Endothelial cell (in vitro differentiated cells): Measurements from ENCODE around the gene ANO2. TPM values are rescaled to one million over a fixed set of nuclear protein-coding genes. Genes with fewer than 3 reads are reported as not detected.

Source experiments
- DNase-seq: peaks from one replicate; pipeline ENCODE4 v3.0.0; 2021; ENCODE audit warnings: low spot score
- H3K27ac Mint-ChIP-seq: one replicate; pipeline ENCODE4 v1.8.0; 2021; ENCODE audit warnings: mixed read lengths, inconsistent platforms; ENCODE audit not compliant: unreplicated experiment
- H3K27me3 Mint-ChIP-seq: one replicate; pipeline ENCODE4 v1.8.0; 2021; ENCODE audit warnings: mild to moderate bottlenecking, moderate library complexity, mixed read lengths, inconsistent platforms; ENCODE audit not compliant: unreplicated experiment
- H3K36me3 Mint-ChIP-seq: one replicate; pipeline ENCODE4 v1.8.0; 2021; ENCODE audit warnings: mild to moderate bottlenecking, low read depth, mixed read lengths, inconsistent platforms; ENCODE audit not compliant: unreplicated experiment
- H3K4me1 Mint-ChIP-seq: one replicate; pipeline ENCODE4 v1.8.0; 2021; ENCODE audit warnings: mild to moderate bottlenecking, mixed read lengths, inconsistent platforms; ENCODE audit not compliant: unreplicated experiment
- H3K4me3 Mint-ChIP-seq: one replicate; pipeline ENCODE4 v1.8.0; 2021; ENCODE audit warnings: mild to moderate bottlenecking, mixed read lengths, inconsistent platforms; ENCODE audit not compliant: unreplicated experiment
- H3K9me3 Mint-ChIP-seq: one replicate; pipeline ENCODE4 v1.8.0; 2021; ENCODE audit warnings: mixed read lengths, inconsistent platforms; ENCODE audit not compliant: unreplicated experiment
- CTCF ChIP-seq: fragments of 200-600 bp; sonication (generic); IDR thresholded peaks from one replicate; pipeline ENCODE4 v1.5.0; 2021; ENCODE audit warnings: antibody characterized with exemption; ENCODE audit not compliant: unreplicated experiment
- total RNA-seq: library from RNA; stranded (reverse); fragmentation: NEBNext Ultra II Directional; extraction: Animal tissue kit (Norgen Biotek cat#: 25700); gene quantifications from one replicate; pipeline ENCODE4 v1.2.1, GENCODE V29; 2021; ENCODE audit not compliant: unreplicated experiment

The ANO2 gene
- total RNA-seq, 1 donor from 2014 or later = 4.5 TPM

DNA sequence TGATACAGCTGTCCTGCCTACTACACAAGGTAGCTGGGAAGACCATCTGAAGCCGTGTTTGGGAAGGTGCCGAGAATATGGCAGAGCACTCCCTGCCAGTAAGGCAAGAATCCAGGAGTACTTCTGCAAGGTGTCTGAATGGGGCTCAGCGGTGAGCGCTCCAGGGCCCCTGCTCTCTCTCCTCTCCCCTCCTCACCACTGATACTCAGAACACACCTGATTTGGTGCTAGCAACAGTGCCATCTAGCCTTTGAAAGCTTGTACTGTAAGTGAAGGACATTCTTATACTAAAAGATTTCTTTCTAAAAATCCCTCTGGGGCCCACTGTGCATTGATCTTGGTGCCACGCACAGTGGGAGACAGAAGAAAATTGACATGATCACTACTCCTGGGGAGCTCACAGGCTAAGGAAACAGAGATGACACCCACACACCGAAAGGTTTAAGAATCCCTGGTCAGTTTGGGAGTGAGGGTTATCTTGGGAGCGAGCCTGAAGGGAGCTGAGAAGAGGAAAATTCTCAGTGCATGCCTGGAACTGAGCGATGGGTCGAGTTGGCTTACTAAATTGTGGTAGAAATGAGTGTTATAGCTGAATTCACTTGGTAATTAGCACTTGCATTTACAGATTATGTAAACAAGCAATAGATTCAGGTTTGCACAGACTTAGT, 296.2 kb downstream of the ANO2 start:
- DNase-seq = peak; percentile 27
- no peak overlapping the region for H3K27ac Mint-ChIP-seq
- no peaks in the 10 kb centered on the region for H3K27me3 Mint-ChIP-seq
- no peaks in the 10 kb centered on the region for H3K4me1 Mint-ChIP-seq
- H3K9me3 Mint-ChIP-seq = no peaks in the 10 kb centered on the region
- no peak overlapping the region for H3K4me3 Mint-ChIP-seq
- no peaks in the 10 kb centered on the region for H3K36me3 Mint-ChIP-seq
- peak; percentile 65 for TF ChIP-seq CTCF

- no peak for TF ChIP-seq CTCF
- peaks cover 4% of the 10 kb centered on the region for H3K27me3 Mint-ChIP-seq
- H3K36me3 Mint-ChIP-seq = no peaks in the 10 kb centered on the region
- no peak overlapping the region for H3K27ac Mint-ChIP-seq
- DNase-seq = no peak
- H3K4me3 Mint-ChIP-seq = no peak overlapping the region
- H3K4me1 Mint-ChIP-seq = peaks cover 3% of the 10 kb centered on the region
- no peaks in the 10 kb centered on the region for H3K9me3 Mint-ChIP-seq
Measured at GRCh38 chr12:5643266-5643665, 301.8 kb downstream of the ANO2 start.

DNA sequence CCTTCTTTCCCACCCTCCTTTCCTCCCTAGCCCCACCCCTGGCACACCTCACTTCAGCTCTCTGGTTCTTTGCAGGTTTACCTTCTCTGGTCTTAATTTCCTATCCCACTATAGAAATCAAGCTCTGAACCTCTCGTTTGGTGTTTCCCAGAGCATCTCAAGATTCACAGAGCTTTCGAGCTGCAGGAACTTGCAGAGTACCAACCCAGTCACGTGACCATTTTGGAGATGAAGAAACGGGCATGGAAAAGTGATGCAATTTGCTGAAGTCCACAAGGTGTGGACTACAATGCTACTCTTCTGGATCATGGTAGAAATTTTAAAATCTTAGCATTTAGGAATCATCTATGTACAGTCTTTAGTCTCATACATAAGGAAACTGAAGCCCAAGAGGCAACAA, 307.4 kb downstream of the ANO2 start:
- Mint-ChIP-seq H3K27ac (no peak overlapping the region), H3K4me1 (peaks cover 28% of the 10 kb centered on the region), H3K27me3 (peaks cover 7% of the 10 kb centered on the region), H3K9me3 (no peaks in the 10 kb centered on the region), H3K4me3 (no peak overlapping the region), H3K36me3 (no peaks in the 10 kb centered on the region)
- no peak for TF ChIP-seq CTCF
- no peak for DNase-seq

DNA sequence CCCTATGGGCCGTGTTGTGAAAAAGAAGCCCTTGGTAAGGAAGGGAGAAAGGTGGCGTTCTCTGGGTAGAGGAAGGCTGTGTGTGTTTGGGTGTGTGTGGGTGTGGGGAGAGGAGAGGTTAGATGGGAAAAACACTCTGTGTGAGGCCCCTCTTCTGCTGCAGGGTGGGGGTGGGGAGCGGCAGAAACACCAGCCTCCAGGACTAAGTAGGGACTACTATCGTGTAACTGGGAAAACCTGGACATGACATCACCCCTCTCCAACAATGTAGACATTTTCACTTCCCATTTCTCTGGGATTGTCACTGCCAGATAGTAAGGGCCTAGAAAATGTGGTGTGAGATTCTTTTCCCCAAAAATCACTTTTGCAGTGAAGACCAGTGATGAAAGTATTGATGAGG, 308.2 kb downstream of the ANO2 start:
- peaks cover 4% of the 10 kb centered on the region for H3K27me3 Mint-ChIP-seq
- no peak overlapping the region for H3K4me3 Mint-ChIP-seq
- peaks cover 29% of the 10 kb centered on the region for H3K4me1 Mint-ChIP-seq
- no peak for DNase-seq
- no peaks in the 10 kb centered on the region for H3K9me3 Mint-ChIP-seq
- no peaks in the 10 kb centered on the region for H3K36me3 Mint-ChIP-seq
- no peak overlapping the region for H3K27ac Mint-ChIP-seq
- no peak for TF ChIP-seq CTCF

DNA sequence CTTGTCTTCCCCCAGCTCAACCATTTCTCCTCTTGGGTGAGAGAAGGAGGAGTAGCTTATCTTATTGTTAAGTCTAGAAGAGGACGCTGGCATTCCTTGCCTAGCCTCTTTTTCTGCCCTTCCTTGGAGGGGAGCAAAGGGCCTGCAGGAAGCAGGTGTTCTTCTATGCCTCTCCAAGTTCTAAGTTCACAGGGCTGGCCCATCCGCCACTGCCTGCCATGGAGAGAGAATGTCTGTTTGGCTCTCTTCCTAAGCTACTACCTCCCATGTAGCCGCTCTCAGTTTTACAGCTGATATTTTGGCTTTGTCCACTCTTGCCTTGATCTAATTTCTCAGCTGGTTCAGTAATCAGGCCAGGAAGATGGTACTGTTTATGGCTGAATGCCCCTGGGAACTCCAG, 312.0 kb downstream of the ANO2 start:
- Mint-ChIP-seq H3K27ac (no peak overlapping the region), H3K27me3 (peaks cover 8% of the 10 kb centered on the region), H3K4me1 (peaks cover 26% of the 10 kb centered on the region), H3K9me3 (no peaks in the 10 kb centered on the region), H3K4me3 (no peak overlapping the region), H3K36me3 (no peaks in the 10 kb centered on the region)
- TF ChIP-seq CTCF = no peak
- no peak for DNase-seq
